ENCODE results near the gene FIBP.
"Not testable (repeated sequence)": the region's sequence is repeated elsewhere in the genome, so short reads cannot be mapped to it uniquely, and the experiment has no call there.

Gene FIBP

GRCh38 chr11:65857853-65858680 is 30.2 kb downstream of the FIBP start, which contains the start of gene CFL1:
CFL1 (minus strand) TSS chr11:65858180; CDS start chr11:65858099, 81 bp downstream.
- peak; percentile 97 for DNase-seq

- DNase-seq, result peak; percentile 71
These were observed 30.8 kb downstream of the FIBP start for GRCh38 chr11:65857500-65857852.

GRCh38 chr11:65856689-65857499 is 31.4 kb downstream of the FIBP start:
- peak; percentile 89 for DNase-seq

- DNase-seq, result no peak
These were observed 32.3 kb downstream of the FIBP start for GRCh38 chr11:65855927-65856363.

- no peak for DNase-seq
These were observed 33.1 kb downstream of the FIBP start for GRCh38 chr11:65854852-65855837.

- DNase-seq, result no peak
These were observed 34.1 kb downstream of the FIBP start for GRCh38 chr11:65854161-65854592.

- no peak for DNase-seq
These were observed 34.9 kb downstream of the FIBP start for GRCh38 chr11:65853246-65853979.

- DNase-seq, result no peak
These were observed 35.6 kb downstream of the FIBP start for GRCh38 chr11:65852508-65853245.

GRCh38 chr11:65851811-65852507 is 36.3 kb downstream of the FIBP start:
- DNase-seq, result no peak

- DNase-seq, result no peak
These were observed 37.1 kb downstream of the FIBP start for GRCh38 chr11:65851083-65851579.

- no peak for DNase-seq
These were observed 37.8 kb downstream of the FIBP start for GRCh38 chr11:65850217-65851082.

GRCh38 chr11:65849771-65850216 is 38.5 kb downstream of the FIBP start:
- no peak for DNase-seq

- no peak for DNase-seq
These were observed 38.9 kb downstream of the FIBP start for GRCh38 chr11:65849366-65849765.

GRCh38 chr11:65848693-65849092 is 39.6 kb downstream of the FIBP start:
- not testable (repeated sequence) for DNase-seq

- DNase-seq, result no peak
These were observed 40.5 kb downstream of the FIBP start for GRCh38 chr11:65847746-65848145.

- no peak for DNase-seq
These were observed 43.9 kb downstream of the FIBP start for GRCh38 chr11:65844231-65844872.

- no peak for DNase-seq
These were observed 44.5 kb downstream of the FIBP start for GRCh38 chr11:65843811-65844210.

GRCh38 chr11:65842144-65842543 is 46.1 kb downstream of the FIBP start:
- DNase-seq, result no peak

- DNase-seq, result no peak
These were observed 54.1 kb downstream of the FIBP start for GRCh38 chr11:65834202-65834601.
